GM12878 (cell line): ENCODE results near the gene CLNK. TPM values are rescaled to one million over a fixed set of nuclear protein-coding genes. Genes with fewer than 3 reads are reported as not detected.

ENCODE experiments used
- ATAC-seq: fragments of 200-7000 bp; cut with Tn5 transposase; 3 replicates; pipeline ENCODE4 v1.9.1; 2020; ENCODE audit warnings: mild to moderate bottlenecking, moderate library complexity
- BruUV-seq: library from RNA; stranded (reverse); fragments of 400-500 nt; replicated peaks from 2 replicates; lab custom pipeline; 2021; lab: Mats Ljungman, UMichigan
- CTCF ChIA-PET: fragments of 300-600 bp; sonication (Branson Sonifier 250); formaldehyde crosslinking; extraction: SDS; loops from one replicate; lab custom pipeline; 2021; ENCODE audit warnings: inconsistent platforms; lab: Yijun Ruan, JAX
- POLR2A ChIA-PET: fragments of 350-600 bp; formaldehyde crosslinking; extraction: SDS; loops from one replicate; lab custom pipeline; 2021; ENCODE audit warnings: inconsistent platforms; lab: Charles Lee
- RAD21 ChIA-PET: fragments of 300-600 bp; sonication (Branson Sonifier 250); formaldehyde crosslinking; loops from one replicate; lab custom pipeline; 2023; ENCODE audit warnings: antibody characterized with exemption; ENCODE audit not compliant: unreplicated experiment; lab: Charles Lee
- SMC1A ChIA-PET: fragments of 300-600 bp; sonication (Branson Sonifier 250); formaldehyde crosslinking; loops from one replicate; lab custom pipeline; 2023; ENCODE audit not compliant: unreplicated experiment, uncharacterized antibody; lab: Charles Lee
- DNase-seq: peaks from one replicate; pipeline ENCODE4 v3.0.0-alpha.2; 2011; ENCODE audit warnings: low read depth, low spot score
- FAIRE-seq: peaks from 3 replicates; lab custom pipeline; 2011; peaks lifted over from hg19 to GRCh38; lab: Jason Lieb, UNC
- H2AFZ ChIP-seq: 2 replicates; pipeline ENCODE4 v1.6.0; 2011; ENCODE audit warnings: low read depth, low read length, control low read depth; ENCODE audit not compliant: control insufficient read depth
- H3K27ac ChIP-seq: 2 replicates; pipeline ENCODE4 v1.5.1; 2011; ENCODE audit warnings: control low read depth; ENCODE audit not compliant: control insufficient read depth, insufficient read depth
- H3K27me3 ChIP-seq, 2 experiments: replicated peaks in 1 of 2; 2 replicates each; pipeline versions ENCODE4 v1.6.0 to v1.6.1; 2011; ENCODE audit warnings: low read length in 1 of 2; ENCODE audit not compliant: control insufficient read depth in 2 of 2, insufficient read depth in 2 of 2
- H3K36me3 ChIP-seq, 2 experiments: 2 replicates each; pipeline ENCODE4 v1.5.1; 2011; ENCODE audit warnings: low read length in 1 of 2; ENCODE audit not compliant: control insufficient read depth in 2 of 2, insufficient read depth in 2 of 2
- H3K4me1 ChIP-seq: 2 replicates; pipeline ENCODE4 v1.6.1; 2011; ENCODE audit warnings: mild to moderate bottlenecking, low read length, moderate library complexity, mixed read lengths; ENCODE audit not compliant: control insufficient read depth, insufficient read depth
- H3K4me2 ChIP-seq: 2 replicates; pipeline ENCODE4 v1.6.0; 2011; ENCODE audit warnings: control low read depth; ENCODE audit not compliant: control insufficient read depth, insufficient read depth
- H3K4me3 ChIP-seq: fragments of 200-600 bp; sonication (generic); 2 replicates; pipeline ENCODE4 v1.5.1; 2016
- H3K79me2 ChIP-seq: 2 replicates; pipeline ENCODE4 v1.6.0; 2011; ENCODE audit warnings: low read length; ENCODE audit not compliant: control insufficient read depth, insufficient read depth
- H3K9ac ChIP-seq: 2 replicates; pipeline ENCODE4 v1.8.0; 2011; ENCODE audit warnings: low read length, control low read depth, mixed read lengths; ENCODE audit not compliant: control insufficient read depth, insufficient read depth
- H3K9me3 ChIP-seq: replicated peaks from 3 replicates; pipeline ENCODE4 v1.5.1; 2011; ENCODE audit warnings: mild to moderate bottlenecking, low read length; ENCODE audit not compliant: control insufficient read depth, insufficient read depth
- H4K20me1 ChIP-seq: 2 replicates; pipeline ENCODE4 v1.6.0; 2011; ENCODE audit not compliant: control insufficient read depth, insufficient read depth
- CHD4 ChIP-seq: fragments of 200-600 bp; sonication (generic); IDR thresholded peaks from 2 replicates; pipeline ENCODE4 v1.6.1; 2016; ENCODE audit warnings: mild to moderate bottlenecking
- EP300 ChIP-seq, 2 experiments: fragments of 150-350 bp in 1 of 2; IDR thresholded peaks; 2 replicates each; pipeline ENCODE4 v1.6.1; 2011 to 2012; ENCODE audit warnings: low read depth in 2 of 2, low read length in 2 of 2, borderline replicate concordance in 1 of 2, improper control_type of control experiment in 1 of 2, inconsistent platforms in 1 of 2; ENCODE audit not compliant: control insufficient read depth in 1 of 2
- FOXK2 ChIP-seq: fragments of 450-650 bp; IDR thresholded peaks from 2 replicates; pipeline ENCODE4 v1.6.1; 2017; ENCODE audit warnings: mild to moderate bottlenecking, moderate library complexity
- MTA3 ChIP-seq: IDR thresholded peaks from 2 replicates; pipeline ENCODE4 v1.6.1; 2012; ENCODE audit warnings: low read length, inconsistent platforms, borderline replicate concordance
- NFXL1 ChIP-seq: fragments of 450-650 bp; IDR thresholded peaks from 2 replicates; pipeline ENCODE4 v1.6.1; 2017; ENCODE audit warnings: antibody characterized with exemption, mild to moderate bottlenecking, borderline replicate concordance
- POLR2A ChIP-seq: IDR thresholded peaks from 2 replicates; pipeline ENCODE4 v1.6.1; 2011; ENCODE audit warnings: low read depth, mild to moderate bottlenecking, low read length
- RAD21 ChIP-seq: IDR thresholded peaks from 2 replicates; pipeline ENCODE4 v1.6.1; 2011; ENCODE audit warnings: mild to moderate bottlenecking, low read depth, low read length, moderate library complexity; ENCODE audit not compliant: insufficient read depth
- RB1 ChIP-seq: fragments of 450-650 bp; formaldehyde crosslinking; IDR thresholded peaks from 2 replicates; pipeline ENCODE4 v1.6.1; 2017; ENCODE audit warnings: mild to moderate bottlenecking, borderline replicate concordance
- SMARCA5 ChIP-seq: fragments of 450-650 bp; IDR thresholded peaks from 2 replicates; pipeline ENCODE4 v1.6.1; 2017; ENCODE audit warnings: mild to moderate bottlenecking
- TCF7 ChIP-seq: IDR thresholded peaks from 2 replicates; pipeline ENCODE4 v1.6.1; 2014; ENCODE audit warnings: antibody characterized with exemption, borderline replicate concordance
- ZNF274 ChIP-seq: IDR thresholded peaks from one replicate; pipeline ENCODE4 v1.8.0; 2011; ENCODE audit not compliant: insufficient read length, insufficient read depth
- ZZZ3 ChIP-seq: IDR thresholded peaks from 2 replicates; pipeline ENCODE4 v1.6.1; 2011; ENCODE audit warnings: low read depth; ENCODE audit not compliant: control insufficient read depth, insufficient read length
- WGBS: methylation state at CpG from one replicate; pipeline ENCODE4 v1.1.6; 2016; ENCODE audit warnings: low lambda C conversion rate; ENCODE audit not compliant: insufficient replicate concordance, insufficient coverage; ENCODE audit errors: missing lambda C conversion rate; 5-methylcytosine and 5-hydroxymethylcytosine counted together
- in situ Hi-C: fragments of 300-500 bp; cut with MboI; formaldehyde crosslinking; loops from 9 replicates; pipeline ENCODE4 v1.14.3; 2018; ENCODE audit warnings: mixed read lengths
- intact Hi-C: fragments of 100-400 bp; cut with micrococcal nuclease; formaldehyde crosslinking; loops from one replicate; pipeline ENCODE4 v1.14.2; 2022; ENCODE audit not compliant: unreplicated experiment
- polyA plus RNA-seq, 11 experiments: library from polyadenylated mRNA; depleted of rRNA in 4 of 11; unstranded in 6 of 11; stranded (reverse) in 5 of 11; fragments of >200 nt; fragmentation: Nextera tagmentation in 4 of 11; fragmentation: Illumina TruSeq in 1 of 11; extraction: Ambion mirVana in 4 of 11; extraction: Trizol in 1 of 11; gene quantifications; 1 replicate in 1 of 11; 2 replicates in 10 of 11; pipeline versions ENCODE4 v1.2.1 to v1.2.3, GENCODE V29; 2011 to 2016; ENCODE audit warnings: inconsistent platforms in 2 of 11, missing spikeins in 2 of 11, low read depth in 1 of 11
- total RNA-seq, 4 experiments: library from RNA; depleted of rRNA in 3 of 4; stranded (reverse); fragments of >200 nt in 3 of 4; fragmentation: Illumina TruSeq in 1 of 4; extraction: Trizol in 1 of 4; gene quantifications; 2 replicates each; pipeline versions ENCODE4 v1.2.1 to v1.2.3, GENCODE V29; 2013 to 2021
- TF ChIP-seq, protein P1 (sequence below): IDR thresholded peaks from 2 replicates; pipeline ENCODE4 v1.6.1; 2011; ENCODE audit warnings: mild to moderate bottlenecking, low read depth, low read length, moderate library complexity; ENCODE audit not compliant: insufficient replicate concordance
- TF ChIP-seq, protein P2 (sequence below): fragments of 450-650 bp; IDR thresholded peaks from 2 replicates; pipeline ENCODE4 v1.6.1; 2016; ENCODE audit warnings: mild to moderate bottlenecking, moderate library complexity, borderline replicate concordance
- TF ChIP-seq, protein P3 (sequence below): IDR thresholded peaks from 2 replicates; pipeline ENCODE4 v1.6.1; 2011; ENCODE audit warnings: low read depth, mild to moderate bottlenecking, low read length, moderate library complexity, borderline replicate concordance; ENCODE audit errors: extremely low read depth

Gene CLNK
- total and polyA plus RNA-seq, 10 of the 15 experiments (the other 5 are each of a cell fraction or from before 2014, with no cell fraction given), result 2.1 to 14.3 (median 2.7) TPM

DNA sequence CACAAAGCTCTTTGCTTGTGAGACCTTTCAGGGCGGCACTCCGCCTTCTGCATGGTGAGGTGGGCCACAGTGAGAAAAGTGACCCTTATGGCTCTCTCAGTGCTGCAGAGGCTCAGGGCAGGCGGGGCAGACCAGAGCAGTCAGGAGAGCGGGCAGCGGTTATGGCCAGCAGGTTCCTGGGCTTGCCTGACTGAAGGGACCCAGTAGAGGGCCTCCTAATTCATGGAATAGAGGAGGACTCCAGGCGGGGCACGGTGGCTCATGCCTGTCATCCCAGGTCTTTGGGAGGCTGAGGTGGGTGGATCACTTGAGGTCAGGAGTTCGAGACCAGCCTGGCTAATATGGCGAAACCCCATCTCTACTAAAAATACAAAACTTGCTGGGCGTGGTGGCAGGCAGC is 91.4 kb downstream of the CLNK start (continued):
- peak; percentile 25; the same call in 1 of the 2 replicates for TF ChIP-seq RAD21

DNA sequence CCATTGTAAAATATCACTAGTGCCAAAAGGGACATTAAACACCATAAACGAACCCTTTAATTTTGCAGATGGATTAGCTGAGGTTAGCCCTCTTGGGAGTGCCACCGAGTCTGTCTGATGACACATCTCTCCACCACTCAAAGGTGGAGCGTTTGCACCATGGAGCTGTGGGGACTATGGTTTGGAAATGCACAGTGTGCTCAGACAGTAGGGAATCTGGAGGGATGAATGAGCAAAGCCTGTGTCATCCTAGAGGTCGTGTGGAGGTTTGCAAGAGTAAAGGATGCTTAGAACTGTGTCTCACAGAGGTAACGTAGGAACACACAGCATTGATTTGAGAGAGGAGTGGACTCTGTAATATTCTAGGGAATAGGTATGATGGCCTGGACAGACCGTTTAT is 93.7 kb downstream of the CLNK start:
- ChIA-PET RAD21 (no interaction called here), CTCF (no interaction called here), SMC1A (interaction anchor here (1.5 kb wide), 1 partner anchor 833 kb away, joined by 3 read pairs; no protein-coding TSS in a partner anchor), POLR2A (no interaction called here)
- TF ChIP-seq ZNF274 (no peak), NFXL1 (no peak), RB1 (no peak), MTA3 (no peak), SMARCA5 (no peak), POLR2A (no peak), ZZZ3 (no peak), EP300 (IDR thresholded peaks at IDR 0.05; ENCODE audit: borderline replicate concordance in 1 of 2, control insufficient read depth in 1 of 2, low read depth in 2 of 2, low read length in 2 of 2) (no peak), FOXK2 (no peak), TCF7 (no peak), CHD4 (no peak)
- TF ChIP-seq, protein P1, sequence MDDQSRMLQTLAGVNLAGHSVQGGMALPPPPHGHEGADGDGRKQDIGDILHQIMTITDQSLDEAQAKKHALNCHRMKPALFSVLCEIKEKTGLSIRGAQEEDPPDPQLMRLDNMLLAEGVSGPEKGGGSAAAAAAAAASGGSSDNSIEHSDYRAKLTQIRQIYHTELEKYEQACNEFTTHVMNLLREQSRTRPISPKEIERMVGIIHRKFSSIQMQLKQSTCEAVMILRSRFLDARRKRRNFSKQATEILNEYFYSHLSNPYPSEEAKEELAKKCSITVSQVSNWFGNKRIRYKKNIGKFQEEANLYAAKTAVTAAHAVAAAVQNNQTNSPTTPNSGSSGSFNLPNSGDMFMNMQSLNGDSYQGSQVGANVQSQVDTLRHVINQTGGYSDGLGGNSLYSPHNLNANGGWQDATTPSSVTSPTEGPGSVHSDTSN, result no peak
- TF ChIP-seq, protein P2, sequence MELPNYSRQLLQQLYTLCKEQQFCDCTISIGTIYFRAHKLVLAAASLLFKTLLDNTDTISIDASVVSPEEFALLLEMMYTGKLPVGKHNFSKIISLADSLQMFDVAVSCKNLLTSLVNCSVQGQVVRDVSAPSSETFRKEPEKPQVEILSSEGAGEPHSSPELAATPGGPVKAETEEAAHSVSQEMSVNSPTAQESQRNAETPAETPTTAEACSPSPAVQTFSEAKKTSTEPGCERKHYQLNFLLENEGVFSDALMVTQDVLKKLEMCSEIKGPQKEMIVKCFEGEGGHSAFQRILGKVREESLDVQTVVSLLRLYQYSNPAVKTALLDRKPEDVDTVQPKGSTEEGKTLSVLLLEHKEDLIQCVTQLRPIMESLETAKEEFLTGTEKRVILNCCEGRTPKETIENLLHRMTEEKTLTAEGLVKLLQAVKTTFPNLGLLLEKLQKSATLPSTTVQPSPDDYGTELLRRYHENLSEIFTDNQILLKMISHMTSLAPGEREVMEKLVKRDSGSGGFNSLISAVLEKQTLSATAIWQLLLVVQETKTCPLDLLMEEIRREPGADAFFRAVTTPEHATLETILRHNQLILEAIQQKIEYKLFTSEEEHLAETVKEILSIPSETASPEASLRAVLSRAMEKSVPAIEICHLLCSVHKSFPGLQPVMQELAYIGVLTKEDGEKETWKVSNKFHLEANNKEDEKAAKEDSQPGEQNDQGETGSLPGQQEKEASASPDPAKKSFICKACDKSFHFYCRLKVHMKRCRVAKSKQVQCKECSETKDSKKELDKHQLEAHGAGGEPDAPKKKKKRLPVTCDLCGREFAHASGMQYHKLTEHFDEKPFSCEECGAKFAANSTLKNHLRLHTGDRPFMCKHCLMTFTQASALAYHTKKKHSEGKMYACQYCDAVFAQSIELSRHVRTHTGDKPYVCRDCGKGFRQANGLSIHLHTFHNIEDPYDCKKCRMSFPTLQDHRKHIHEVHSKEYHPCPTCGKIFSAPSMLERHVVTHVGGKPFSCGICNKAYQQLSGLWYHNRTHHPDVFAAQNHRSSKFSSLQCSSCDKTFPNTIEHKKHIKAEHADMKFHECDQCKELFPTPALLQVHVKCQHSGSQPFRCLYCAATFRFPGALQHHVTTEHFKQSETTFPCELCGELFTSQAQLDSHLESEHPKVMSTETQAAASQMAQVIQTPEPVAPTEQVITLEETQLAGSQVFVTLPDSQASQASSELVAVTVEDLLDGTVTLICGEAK, result no peak
- TF ChIP-seq, protein P3, sequence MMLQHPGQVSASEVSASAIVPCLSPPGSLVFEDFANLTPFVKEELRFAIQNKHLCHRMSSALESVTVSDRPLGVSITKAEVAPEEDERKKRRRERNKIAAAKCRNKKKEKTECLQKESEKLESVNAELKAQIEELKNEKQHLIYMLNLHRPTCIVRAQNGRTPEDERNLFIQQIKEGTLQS, result no peak
- Histone ChIP-seq H3K36me3 (no peaks in the 10 kb centered on the region), H2AFZ (no peak overlapping the region), H3K4me1 (no peaks in the 10 kb centered on the region), H3K4me2 (no peak overlapping the region), H3K9me3 (no peaks in the 10 kb centered on the region), H3K4me3 (no peak overlapping the region), H3K27me3 (no peaks in the 10 kb centered on the region), H3K79me2 (no peaks in the 10 kb centered on the region), H4K20me1 (no peaks in the 10 kb centered on the region), H3K9ac (no peak overlapping the region), H3K27ac (no peak overlapping the region)
- 23% methylated on average over 6 of the region's 6 CpGs for WGBS
- in situ Hi-C loops (no loop called here), intact Hi-C loops (no loop called here)
- no TSS peak for BruUV-seq
- FAIRE-seq, result no peak
- no peak for DNase-seq
- ATAC-seq, result no peak
